ENCODE measurements around the gene NPAS1.

The NPAS1 gene

DNA sequence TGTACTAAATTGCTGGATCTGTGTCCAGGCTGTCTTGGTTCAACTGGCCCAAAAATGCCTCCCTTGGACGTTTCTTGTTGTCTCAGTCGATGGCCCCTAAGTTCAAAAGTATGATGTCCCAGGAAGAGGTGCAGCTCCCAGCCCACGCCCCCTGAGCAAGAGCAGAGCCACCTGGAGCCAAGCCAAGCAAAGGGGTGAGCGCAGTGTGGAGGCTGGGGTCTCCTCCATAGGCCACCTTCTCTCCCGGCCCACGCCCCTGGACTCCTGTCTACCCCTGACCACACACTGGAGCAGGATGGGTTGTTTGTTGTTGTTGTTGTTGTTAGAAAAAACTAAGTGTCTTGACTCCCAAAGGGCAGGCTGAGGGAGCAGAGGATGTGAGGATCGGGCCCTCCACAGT lies 26.0 kb upstream of the NPAS1 start:
- TF ChIP-seq, protein P1, sequence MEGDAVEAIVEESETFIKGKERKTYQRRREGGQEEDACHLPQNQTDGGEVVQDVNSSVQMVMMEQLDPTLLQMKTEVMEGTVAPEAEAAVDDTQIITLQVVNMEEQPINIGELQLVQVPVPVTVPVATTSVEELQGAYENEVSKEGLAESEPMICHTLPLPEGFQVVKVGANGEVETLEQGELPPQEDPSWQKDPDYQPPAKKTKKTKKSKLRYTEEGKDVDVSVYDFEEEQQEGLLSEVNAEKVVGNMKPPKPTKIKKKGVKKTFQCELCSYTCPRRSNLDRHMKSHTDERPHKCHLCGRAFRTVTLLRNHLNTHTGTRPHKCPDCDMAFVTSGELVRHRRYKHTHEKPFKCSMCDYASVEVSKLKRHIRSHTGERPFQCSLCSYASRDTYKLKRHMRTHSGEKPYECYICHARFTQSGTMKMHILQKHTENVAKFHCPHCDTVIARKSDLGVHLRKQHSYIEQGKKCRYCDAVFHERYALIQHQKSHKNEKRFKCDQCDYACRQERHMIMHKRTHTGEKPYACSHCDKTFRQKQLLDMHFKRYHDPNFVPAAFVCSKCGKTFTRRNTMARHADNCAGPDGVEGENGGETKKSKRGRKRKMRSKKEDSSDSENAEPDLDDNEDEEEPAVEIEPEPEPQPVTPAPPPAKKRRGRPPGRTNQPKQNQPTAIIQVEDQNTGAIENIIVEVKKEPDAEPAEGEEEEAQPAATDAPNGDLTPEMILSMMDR (IDR thresholded peaks at IDR 0.05; ENCODE audit: borderline replicate concordance, insufficient read depth, low read depth, low read length) = no peak
- no peak overlapping the region for H3K4me3 ChIP-seq (ENCODE audit: low read depth, low read length)

DNA sequence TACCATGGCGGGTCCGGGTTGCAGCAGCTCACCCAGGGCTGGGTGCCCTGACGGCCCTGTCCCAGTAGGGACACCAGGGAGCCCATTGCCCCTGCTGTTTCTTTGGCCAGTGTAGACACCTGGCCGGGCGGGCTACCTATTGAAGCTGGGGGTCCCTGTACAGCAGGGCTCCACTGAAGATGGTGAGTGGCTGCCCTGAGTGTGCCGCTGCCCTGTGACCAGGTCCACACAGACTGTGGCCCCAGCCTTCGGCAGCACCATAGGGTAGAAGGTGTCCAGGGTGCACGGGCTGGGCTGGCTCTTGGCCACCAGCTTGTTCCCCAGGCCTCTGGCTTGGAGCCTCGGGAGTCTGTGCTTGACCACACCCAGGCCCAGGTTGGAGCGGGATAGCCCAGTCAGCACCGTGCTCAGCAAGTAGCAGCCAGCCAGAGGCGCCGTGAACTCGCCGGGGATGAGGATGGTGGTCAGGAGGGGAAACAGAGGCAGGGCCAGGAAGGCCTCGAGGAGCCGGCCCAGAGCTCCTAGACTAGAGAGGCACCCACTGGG lies 25.4 kb upstream of the NPAS1 start:
- no peak overlapping the region for H3K4me3 ChIP-seq (ENCODE audit: low read depth, low read length)
- TF ChIP-seq, protein P1 (IDR thresholded peaks at IDR 0.05; ENCODE audit: borderline replicate concordance, insufficient read depth, low read depth, low read length) = no peak

DNA sequence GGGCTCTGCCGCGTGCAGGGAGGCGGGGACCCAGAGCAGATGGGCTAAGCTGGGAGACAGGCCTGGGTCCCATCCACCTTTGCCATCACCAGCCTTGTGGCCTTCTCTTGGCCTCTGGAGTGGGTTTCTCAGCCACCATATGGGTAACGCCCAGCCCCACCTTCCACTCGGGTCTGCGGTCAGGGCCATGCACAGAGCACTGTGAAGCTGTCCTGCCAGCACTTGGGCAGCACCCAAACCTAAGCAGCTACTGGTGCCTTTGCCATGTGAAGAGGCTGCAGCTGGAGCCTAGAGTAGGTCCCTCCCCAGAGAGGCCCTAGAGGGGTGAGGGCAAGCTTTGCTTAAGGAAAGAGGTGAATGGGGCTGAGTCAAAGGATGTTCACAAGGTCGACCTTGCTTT lies 24.1 kb upstream of the NPAS1 start:
- no peak overlapping the region for H3K4me3 ChIP-seq (ENCODE audit: low read depth, low read length)

DNA sequence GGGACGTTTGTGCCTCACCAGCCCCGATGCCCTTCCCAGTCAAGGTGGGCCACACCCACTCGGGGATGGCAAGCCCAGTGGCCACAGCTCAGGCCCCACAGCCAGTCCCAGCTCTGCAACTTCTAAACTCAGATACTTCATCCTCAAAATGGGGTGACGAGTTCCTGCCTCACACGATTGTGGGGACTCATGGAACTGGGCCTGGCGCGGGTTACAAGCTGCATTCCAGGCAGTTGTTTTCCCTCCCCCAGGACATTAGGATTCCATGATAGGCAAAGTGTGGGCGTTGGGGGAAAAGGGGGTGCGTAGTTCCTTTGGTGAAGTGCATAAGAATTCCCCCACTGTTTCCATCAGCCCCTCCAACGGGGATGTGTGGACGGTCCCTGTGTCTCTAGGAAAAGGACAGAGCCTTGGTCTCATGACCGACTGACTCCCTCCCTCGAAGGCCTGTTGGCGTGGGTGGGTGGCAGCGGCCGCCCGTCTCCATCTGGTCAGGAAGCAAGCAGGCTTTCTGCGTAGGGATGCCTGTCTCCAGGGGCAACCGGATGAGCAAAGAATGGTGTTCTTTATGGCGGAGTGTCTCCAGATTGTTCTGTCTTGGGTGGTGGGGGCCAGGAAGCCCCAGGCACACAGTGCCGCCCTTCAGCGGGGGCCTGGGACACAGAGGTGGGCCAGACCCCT lies 21.1 kb upstream of the NPAS1 start:
- TF ChIP-seq, protein P1 (IDR thresholded peaks at IDR 0.05; ENCODE audit: borderline replicate concordance, insufficient read depth, low read depth, low read length) = no peak
- no peak overlapping the region for H3K4me3 ChIP-seq (ENCODE audit: low read depth, low read length)

More for the DNA sequence above, 24.1 kb upstream of the NPAS1 start:
- TF ChIP-seq, protein P1 (IDR thresholded peaks at IDR 0.05; ENCODE audit: borderline replicate concordance, insufficient read depth, low read depth, low read length) = no peak

DNA sequence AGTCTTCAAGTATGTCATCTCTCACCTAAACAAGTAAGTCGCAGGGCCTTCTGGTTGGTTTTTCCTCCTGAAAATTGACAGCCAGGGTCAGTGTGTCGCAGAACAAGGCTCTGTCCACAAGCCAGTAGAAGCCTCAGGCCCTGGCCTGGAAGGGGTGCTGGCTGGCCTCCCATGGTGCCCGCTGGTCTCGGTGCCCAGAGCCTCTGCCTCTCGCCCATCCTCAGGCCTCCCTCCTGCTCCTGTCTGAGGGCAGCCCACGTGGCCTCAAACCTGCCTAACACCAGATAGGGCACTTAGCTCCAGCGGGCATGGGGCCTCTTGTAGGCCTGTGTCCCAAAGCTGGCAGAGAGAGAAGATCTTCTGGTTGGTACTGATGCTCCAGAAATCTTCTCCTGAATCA lies 20.3 kb upstream of the NPAS1 start:
- TF ChIP-seq, protein P1 (IDR thresholded peaks at IDR 0.05; ENCODE audit: borderline replicate concordance, insufficient read depth, low read depth, low read length) = no peak

DNA sequence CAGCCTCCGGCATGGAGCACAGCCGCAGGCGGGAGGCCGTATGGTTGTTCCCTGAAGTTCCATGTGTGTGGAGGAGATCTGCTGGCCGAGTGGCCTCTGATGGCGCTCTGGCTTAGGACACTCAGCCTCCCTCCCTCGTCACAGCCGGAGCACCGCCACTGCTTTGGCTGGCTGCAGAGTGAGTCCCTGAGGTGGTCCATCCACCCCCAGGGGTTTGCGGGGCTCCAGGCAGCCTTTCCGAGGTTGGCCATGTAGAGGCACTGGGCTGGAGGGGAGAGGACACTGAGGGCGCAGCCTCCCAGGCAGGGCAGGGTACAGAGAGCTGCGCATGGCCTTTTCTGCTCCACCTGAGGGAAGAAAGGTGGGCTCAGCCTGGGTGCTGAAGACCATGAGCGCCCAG lies 19.8 kb upstream of the NPAS1 start:
- TF ChIP-seq, protein P1 (IDR thresholded peaks at IDR 0.05; ENCODE audit: borderline replicate concordance, insufficient read depth, low read depth, low read length) = no peak
- no peak overlapping the region for H3K4me3 ChIP-seq (ENCODE audit: low read depth, low read length)

More for the DNA sequence above, 20.3 kb upstream of the NPAS1 start:
- no peak overlapping the region for H3K4me3 ChIP-seq (ENCODE audit: low read depth, low read length)

DNA sequence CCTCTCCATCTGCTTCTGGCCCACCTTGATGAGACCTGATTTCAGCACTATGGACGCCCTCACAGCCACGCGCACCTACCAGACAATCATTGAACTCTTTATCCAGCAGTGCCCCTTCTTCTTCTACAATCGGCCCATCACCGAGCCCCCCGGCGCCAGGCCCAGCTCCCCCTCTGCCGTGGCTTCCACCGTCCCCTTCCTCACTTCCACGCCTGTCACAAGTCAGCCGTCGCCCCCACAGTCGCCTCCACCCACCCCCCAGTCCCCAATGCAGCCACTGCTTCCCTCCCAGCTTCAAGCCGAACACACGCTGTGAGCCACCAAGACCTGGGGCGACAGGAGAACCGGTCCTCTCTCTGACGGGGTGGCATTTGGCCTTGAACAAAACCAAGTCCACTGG lies 19.3 kb upstream of the NPAS1 start:
- TF ChIP-seq, protein P1 (IDR thresholded peaks at IDR 0.05; ENCODE audit: borderline replicate concordance, insufficient read depth, low read depth, low read length) = no peak
- no peak overlapping the region for H3K4me3 ChIP-seq (ENCODE audit: low read depth, low read length)

All from GM12875 (cell line).